Tibial artery (tissue), 4 donors: ENCODE data around the gene CELF1.
"Not testable (repeated sequence)": the region's sequence is repeated elsewhere in the genome, so short reads cannot be mapped to it uniquely, and the experiment has no call there.

Source experiments
- DNase-seq, 2 donors: peaks; one replicate each; pipeline ENCODE4 v3.0.0-alpha.2; 2019
- H3K27ac ChIP-seq, 2 donors: fragments of 200-600 bp; sonication (generic) in 1 of 2; 1 replicate in 1 of 2; 2 replicates in 1 of 2; pipeline ENCODE4 v1.5.1; 2018 to 2019; ENCODE audit warnings: mild to moderate bottlenecking in 1 of 2
- H3K27me3 ChIP-seq, 2 donors: fragments of 200-600 bp; sonication (generic) in 1 of 2; one replicate each; pipeline versions ENCODE4 v1.5.1 to v1.6.0; 2016 to 2019
- H3K36me3 ChIP-seq, 3 donors: fragments of 200-600 bp; sonication (generic) in 2 of 3; one replicate each; pipeline ENCODE4 v1.5.1; 2016 to 2019; ENCODE audit warnings: mild to moderate bottlenecking in 2 of 3
- H3K4me1 ChIP-seq, 4 donors: fragments of 200-600 bp; sonication (generic) in 2 of 4; 1 replicate in 3 of 4; 2 replicates in 1 of 4; pipeline ENCODE4 v1.5.1; 2016 to 2019
- H3K4me3 ChIP-seq, 2 donors: fragments of 200-600 bp; sonication (generic) in 1 of 2; 1 replicate in 1 of 2; 2 replicates in 1 of 2; pipeline ENCODE4 v1.5.1; 2018 to 2019; ENCODE audit warnings: mild to moderate bottlenecking in 2 of 2
- H3K9me3 ChIP-seq, 3 donors: fragments of 200-600 bp; sonication (generic) in 1 of 3; one replicate each; pipeline ENCODE4 v1.5.1; 2016 to 2019
- CTCF ChIP-seq, 2 experiments: fragments of 200-600 bp in 1 of 2; fragments of 450-650 bp in 1 of 2; IDR thresholded peaks; one replicate each; pipeline ENCODE4 v1.5.1; 2017 to 2019; ENCODE audit warnings: antibody characterized with exemption in 2 of 2, mild to moderate bottlenecking in 1 of 2, moderate library complexity in 1 of 2
- intact Hi-C: fragments of 100-400 bp; cut with DNase I; formaldehyde crosslinking; loops from one replicate; pipeline ENCODE4 v1.15.0; 2023; ENCODE audit warnings: low total_unique reads

Gene CELF1

DNA sequence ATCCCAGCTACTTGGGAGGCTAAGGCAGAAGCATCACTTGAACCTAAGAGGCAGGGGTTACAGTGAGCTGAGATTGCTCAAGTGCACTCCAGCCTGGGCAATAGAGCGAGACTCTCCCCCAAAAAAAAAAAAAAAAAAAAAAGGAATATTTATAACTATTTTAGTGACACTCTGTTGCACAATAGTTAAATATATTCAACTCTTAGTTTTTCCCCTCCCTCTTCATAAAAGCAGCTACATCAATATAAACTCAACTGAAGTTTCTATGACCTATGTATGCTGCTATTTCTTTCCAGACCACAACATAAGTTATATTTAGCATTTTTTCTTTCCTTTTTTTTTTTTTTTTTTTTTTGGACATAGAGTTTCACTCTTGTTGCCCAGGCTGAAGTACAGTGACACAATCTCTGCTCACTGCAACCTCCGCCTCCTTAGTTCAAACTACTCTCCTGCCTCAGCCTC, 19.2 kb downstream of the CELF1 start:
- peaks cover 11 to 89% (median 40%) of the 10 kb centered on the region in 4 donors for H3K4me1 ChIP-seq
- H3K27me3 ChIP-seq, result no peaks in the 10 kb centered on the region
- no peak for TF ChIP-seq CTCF (IDR thresholded peaks at IDR 0.05)
- H3K36me3 ChIP-seq, result peaks cover 0 to 4% (median 0%) of the 10 kb centered on the region in 3 donors
- DNase-seq, result no peak
- intact Hi-C loops, result no loop called here
- peak overlapping the region; percentile 42 to 49 for H3K27ac ChIP-seq
- no peaks in the 10 kb centered on the region for H3K9me3 ChIP-seq
- no peak overlapping the region for H3K4me3 ChIP-seq

DNA sequence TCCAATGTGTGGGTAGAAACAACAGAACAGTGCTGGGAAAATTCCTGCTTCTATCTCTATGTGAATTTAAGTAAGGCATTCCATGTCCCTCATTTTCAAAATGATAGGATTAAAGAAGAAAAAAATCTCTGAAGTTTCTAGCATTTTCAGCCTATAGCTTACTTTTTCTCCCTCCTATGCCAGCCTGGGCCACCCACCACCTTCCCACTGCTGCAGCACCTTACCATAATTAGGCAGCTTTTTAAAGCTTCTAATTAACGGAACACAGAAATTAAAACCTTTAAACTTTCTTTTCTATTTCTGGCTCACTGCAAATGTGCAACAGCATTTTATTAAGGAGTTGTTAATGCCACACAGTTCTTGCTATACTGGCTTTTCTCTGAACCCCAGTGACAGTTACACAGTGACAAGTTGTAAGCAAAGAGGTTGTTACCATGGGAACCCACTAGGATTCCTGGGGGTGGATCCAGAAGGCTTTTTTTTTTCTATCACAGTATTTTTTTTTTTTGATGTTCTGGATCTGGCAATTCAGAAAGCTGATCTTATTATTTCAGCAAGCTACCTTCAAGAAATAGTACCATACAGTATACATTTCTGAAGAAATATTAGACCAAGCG, 20.2 kb downstream of the CELF1 start:
- Histone ChIP-seq H3K27ac (peak overlapping the region; percentile 12 to 49), H3K27me3 (no peaks in the 10 kb centered on the region), H3K4me3 (no peak overlapping the region), H3K4me1 (peaks cover 11 to 79% (median 39%) of the 10 kb centered on the region in 4 donors), H3K36me3 (peaks cover 0 to 4% (median 0%) of the 10 kb centered on the region in 3 donors), H3K9me3 (no peaks in the 10 kb centered on the region)
- intact Hi-C loops, result no loop called here
- TF ChIP-seq CTCF (IDR thresholded peaks at IDR 0.05), result no peak
- no peak for DNase-seq

DNA sequence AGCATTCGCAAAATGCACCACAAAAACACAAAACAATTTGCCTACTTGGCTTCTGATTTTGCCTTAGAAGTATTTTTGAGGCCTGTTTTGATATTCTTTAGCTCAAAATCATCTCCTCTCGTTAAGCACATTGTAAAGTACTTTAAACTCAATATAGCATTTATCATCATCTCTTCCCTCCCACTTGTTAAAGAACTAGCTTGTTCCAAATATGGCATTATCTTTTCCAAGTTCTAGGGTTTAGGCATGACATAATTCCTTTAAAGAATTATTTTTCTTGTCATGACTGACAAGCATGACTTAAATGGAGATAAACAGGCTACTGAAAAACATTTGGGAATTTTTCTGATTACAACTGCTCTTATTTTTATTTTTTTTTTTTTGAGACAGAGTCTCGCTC, 21.3 kb downstream of the CELF1 start:
- H3K27me3 ChIP-seq, result no peaks in the 10 kb centered on the region
- H3K4me3 ChIP-seq, result no peak overlapping the region
- no peaks in the 10 kb centered on the region for H3K9me3 ChIP-seq
- intact Hi-C loops, result no loop called here
- peak overlapping the region in 1 of 2 donors; percentile 49 for H3K27ac ChIP-seq
- peaks cover 11 to 71% (median 34%) of the 10 kb centered on the region in 4 donors for H3K4me1 ChIP-seq
- TF ChIP-seq CTCF (IDR thresholded peaks at IDR 0.05), result no peak
- peaks cover 0 to 4% (median 0%) of the 10 kb centered on the region in 3 donors for H3K36me3 ChIP-seq
- DNase-seq, result no peak

DNA sequence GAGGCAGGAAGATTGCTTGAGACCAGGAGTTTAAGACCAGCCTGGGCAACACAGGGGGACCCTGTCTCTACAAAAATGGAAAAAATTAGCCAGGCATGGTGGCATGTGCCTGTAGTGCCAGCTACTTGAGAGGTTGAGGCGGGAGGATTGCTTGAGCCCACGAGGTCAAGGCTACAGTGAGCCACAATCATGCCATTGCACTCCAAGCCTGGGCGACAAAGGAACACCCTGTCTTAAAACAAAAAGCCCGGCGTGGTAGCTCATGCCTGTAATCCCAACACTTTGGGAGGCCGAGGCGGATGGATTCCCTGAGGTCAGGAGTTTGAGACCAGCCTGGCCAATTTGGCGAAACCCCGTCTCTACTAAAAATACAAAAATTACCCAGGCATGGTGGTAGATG, 22.2 kb downstream of the CELF1 start:
- H3K36me3 ChIP-seq, intact Hi-C loops: not testable (repeated sequence)

DNA sequence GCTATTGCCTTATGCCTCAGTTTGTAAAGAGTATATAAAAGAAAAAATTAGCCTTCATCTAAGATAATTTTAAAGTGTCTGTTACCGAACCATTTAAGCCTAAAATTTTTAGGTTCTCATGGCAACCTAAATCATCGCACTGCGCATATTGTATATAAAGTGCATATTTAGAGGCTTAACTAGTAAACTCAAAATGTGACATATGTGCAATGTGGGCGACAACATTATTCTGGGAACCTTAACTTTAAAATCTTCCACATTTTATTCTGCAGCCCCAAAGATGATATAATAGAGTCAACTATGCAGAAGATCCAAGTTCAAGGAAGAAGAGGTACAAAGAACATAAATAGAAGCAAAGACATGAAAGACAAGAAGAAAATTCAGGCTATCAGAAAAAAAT, 23.0 kb downstream of the CELF1 start:
- no peak for TF ChIP-seq CTCF (IDR thresholded peaks at IDR 0.05)
- Histone ChIP-seq H3K9me3 (no peaks in the 10 kb centered on the region), H3K27me3 (no peaks in the 10 kb centered on the region), H3K4me1 (peaks cover 11 to 71% (median 29%) of the 10 kb centered on the region in 4 donors), H3K4me3 (no peak overlapping the region), H3K36me3 (no peaks in the 10 kb centered on the region), H3K27ac (no peak overlapping the region)
- intact Hi-C loops, result no loop called here
- DNase-seq, result no peak

More for the DNA sequence above, 22.2 kb downstream of the CELF1 start:
- not testable (repeated sequence) for H3K4me3 ChIP-seq, H3K27ac ChIP-seq, H3K9me3 ChIP-seq, H3K27me3 ChIP-seq, DNase-seq
- peaks cover 11 to 71% (median 29%) of the 10 kb centered on the region in 4 donors for H3K4me1 ChIP-seq

GRCh38 chr11:47527186-47527585, 25.7 kb downstream of the CELF1 start:
- H3K36me3 ChIP-seq, result no peaks in the 10 kb centered on the region
- TF ChIP-seq CTCF (IDR thresholded peaks at IDR 0.05), result no peak
- H3K4me3 ChIP-seq, result no peak overlapping the region
- no peaks in the 10 kb centered on the region for H3K27me3 ChIP-seq
- DNase-seq, result no peak
- H3K27ac ChIP-seq, result peak overlapping the region in 1 of 2 donors; percentile 17
- H3K4me1 ChIP-seq, result peaks cover 7 to 71% (median 37%) of the 10 kb centered on the region in 4 donors
- intact Hi-C loops, result no loop called here
- H3K9me3 ChIP-seq, result no peaks in the 10 kb centered on the region

DNA sequence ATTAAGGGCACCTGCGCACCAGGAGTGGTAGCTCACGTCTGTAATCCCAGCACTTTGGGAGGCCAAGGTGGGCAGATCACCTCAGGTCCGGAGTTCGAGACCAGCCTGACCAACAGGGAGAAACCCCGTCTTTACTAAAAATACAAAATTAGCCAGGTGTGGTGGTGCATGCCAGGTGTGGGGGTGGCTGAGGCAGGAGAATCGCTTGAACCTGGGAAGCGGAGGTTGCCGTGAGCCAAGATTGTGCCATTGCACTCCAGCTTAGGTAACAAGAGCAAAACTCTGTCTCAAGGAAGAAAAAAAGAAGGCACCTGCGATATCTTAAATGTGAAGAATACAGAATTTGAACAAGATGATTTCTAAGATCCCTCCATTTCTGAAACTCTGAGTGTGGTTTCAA, 26.9 kb downstream of the CELF1 start:
- H3K9me3 ChIP-seq, H3K4me3 ChIP-seq, H3K36me3 ChIP-seq, H3K27me3 ChIP-seq, DNase-seq, intact Hi-C loops: not testable (repeated sequence)
- Histone ChIP-seq H3K4me1 (peaks cover 6 to 71% (median 40%) of the 10 kb centered on the region in 4 donors), H3K27ac (peak overlapping the region; percentile 76 to 78)
